H9 (cell line): Measurements from ENCODE around the gene ADTRP. TPM values are rescaled to one million over a fixed set of nuclear protein-coding genes. Genes with fewer than 3 reads are reported as not detected.

Experiments
- DNase-seq: peaks from one replicate; pipeline ENCODE4 v3.0.0-alpha.2; 2017
- H2AFZ ChIP-seq: one replicate; pipeline ENCODE4 v1.6.1; 2013; ENCODE audit warnings: mild to moderate bottlenecking, low read length, control low read depth, moderate library complexity
- H2AK5ac ChIP-seq: 2 replicates; pipeline ENCODE4 v1.6.1; 2013; ENCODE audit warnings: low read length, control low read depth, mixed read lengths; ENCODE audit not compliant: insufficient read length
- H2BK120ac ChIP-seq: one replicate; pipeline ENCODE4 v1.6.1; 2013; ENCODE audit warnings: low read depth, mild to moderate bottlenecking, low read length, control low read depth, inconsistent platforms; ENCODE audit not compliant: poor library complexity, severe bottlenecking
- H2BK12ac ChIP-seq: 2 replicates; pipeline ENCODE4 v1.6.1; 2013; ENCODE audit warnings: low read length, control low read depth, mixed read lengths, low read depth; ENCODE audit not compliant: insufficient read length
- H2BK15ac ChIP-seq: 2 replicates; pipeline ENCODE4 v1.6.1; 2013; ENCODE audit warnings: low read depth, low read length, control low read depth
- H2BK20ac ChIP-seq: one replicate; pipeline ENCODE4 v1.6.1; 2013; ENCODE audit warnings: low read depth, mild to moderate bottlenecking, low read length, control low read depth, inconsistent platforms; ENCODE audit not compliant: poor library complexity, severe bottlenecking
- H2BK5ac ChIP-seq: 2 replicates; pipeline ENCODE4 v1.6.1; 2013; ENCODE audit warnings: low read length, control low read depth, mixed read lengths; ENCODE audit not compliant: insufficient read length
- H3K14ac ChIP-seq: 2 replicates; pipeline ENCODE4 v1.6.1; 2013; ENCODE audit warnings: low read length, control low read depth; ENCODE audit not compliant: insufficient read depth
- H3K18ac ChIP-seq: 2 replicates; pipeline ENCODE4 v1.6.1; 2013; ENCODE audit warnings: low read depth, mild to moderate bottlenecking, mixed read lengths, low read length, control low read depth; ENCODE audit not compliant: insufficient read length
- H3K23ac ChIP-seq: 2 replicates; pipeline ENCODE4 v1.6.1; 2013; ENCODE audit warnings: low read length, control low read depth, mixed read lengths, low read depth; ENCODE audit not compliant: insufficient read length
- H3K23me2 ChIP-seq: 2 replicates; pipeline ENCODE4 v1.6.1; 2013; ENCODE audit warnings: low read depth, mild to moderate bottlenecking, mixed read lengths, low read length, control low read depth; ENCODE audit not compliant: insufficient read length, poor library complexity, severe bottlenecking
- H3K27ac ChIP-seq: 2 replicates; pipeline ENCODE4 v1.5.1; 2013; ENCODE audit warnings: low read length, control low read depth, mixed read lengths, low read depth; ENCODE audit not compliant: insufficient read length
- H3K27me3 ChIP-seq: 2 replicates; pipeline ENCODE4 v1.6.1; 2013; ENCODE audit warnings: low read length, control low read depth, inconsistent platforms; ENCODE audit not compliant: insufficient read depth
- H3K4ac ChIP-seq: 2 replicates; pipeline ENCODE4 v1.6.1; 2013; ENCODE audit warnings: low read depth, mild to moderate bottlenecking, control low read depth, inconsistent platforms, low read length, moderate library complexity
- H3K4me1 ChIP-seq: 2 replicates; pipeline ENCODE4 v1.6.1; 2013; ENCODE audit warnings: low read length, control low read depth, inconsistent platforms; ENCODE audit not compliant: insufficient read depth
- H3K4me2 ChIP-seq: 2 replicates; pipeline ENCODE4 v1.6.1; 2013; ENCODE audit warnings: low read length, control low read depth, mixed read lengths; ENCODE audit not compliant: insufficient read length, insufficient read depth
- H3K56ac ChIP-seq: 2 replicates; pipeline ENCODE4 v1.6.1; 2013; ENCODE audit warnings: low read depth, mild to moderate bottlenecking, mixed read lengths, low read length, control low read depth; ENCODE audit not compliant: insufficient read length
- H3K79me1 ChIP-seq: 2 replicates; pipeline ENCODE4 v1.6.1; 2013; ENCODE audit warnings: low read depth, mild to moderate bottlenecking, moderate library complexity, low read length, control low read depth, inconsistent platforms; ENCODE audit not compliant: insufficient read depth, poor library complexity, severe bottlenecking
- H3K79me2 ChIP-seq: 2 replicates; pipeline ENCODE4 v1.6.1; 2013; ENCODE audit warnings: low read length, control low read depth, inconsistent platforms; ENCODE audit not compliant: insufficient read depth
- H3K9ac ChIP-seq: 2 replicates; pipeline ENCODE4 v1.6.1; 2013; ENCODE audit warnings: low read length, control low read depth, mixed read lengths; ENCODE audit not compliant: insufficient read length; ENCODE audit errors: extremely low read depth
- H3K9me3 ChIP-seq: one replicate; pipeline ENCODE4 v1.6.1; 2013; ENCODE audit warnings: low read depth, low read length, inconsistent platforms; ENCODE audit not compliant: control insufficient read depth
- H3T11ph ChIP-seq: one replicate; pipeline ENCODE4 v1.6.1; 2013; ENCODE audit warnings: mild to moderate bottlenecking, low read length, control low read depth, inconsistent platforms
- H4K20me1 ChIP-seq: one replicate; pipeline ENCODE4 v1.6.1; 2013; ENCODE audit not compliant: control insufficient read depth, insufficient read length, insufficient read depth
- H4K5ac ChIP-seq: 2 replicates; pipeline ENCODE4 v1.6.1; 2013; ENCODE audit warnings: low read depth, mild to moderate bottlenecking, mixed read lengths, low read length, control low read depth; ENCODE audit not compliant: insufficient read length
- H4K8ac ChIP-seq: replicated peaks from 2 replicates; pipeline ENCODE4 v1.6.1; 2013; ENCODE audit warnings: low read length, control low read depth, mixed read lengths, low read depth; ENCODE audit not compliant: insufficient read length
- H4K91ac ChIP-seq: 2 replicates; pipeline ENCODE4 v1.6.1; 2013; ENCODE audit warnings: low read depth, mild to moderate bottlenecking, moderate library complexity, mixed read lengths, low read length, control low read depth; ENCODE audit not compliant: insufficient read length
- H3K27ac Mint-ChIP-seq, 3 experiments: 2 replicates in 2 of 3; 3 replicates in 1 of 3; pipeline ENCODE4 v1.8.0; 2020 to 2021; ENCODE audit warnings: mixed read lengths in 3 of 3, mild to moderate bottlenecking in 1 of 3, moderate library complexity in 1 of 3
- H3K27me3 Mint-ChIP-seq: 2 replicates; pipeline ENCODE4 v1.8.0; 2021; ENCODE audit warnings: low read depth, mild to moderate bottlenecking, moderate library complexity, mixed read lengths
- H3K36me3 Mint-ChIP-seq, 3 experiments: 2 replicates in 2 of 3; 3 replicates in 1 of 3; pipeline ENCODE4 v1.8.0; 2020 to 2021; ENCODE audit warnings: low read depth in 3 of 3, mixed read lengths in 3 of 3; ENCODE audit not compliant: insufficient read depth in 1 of 3
- H3K4me1 Mint-ChIP-seq, 2 experiments: 2 replicates each; pipeline ENCODE4 v1.8.0; 2020; ENCODE audit warnings: mixed read lengths in 2 of 2
- H3K4me3 Mint-ChIP-seq, 2 experiments: 2 replicates in 1 of 2; 3 replicates in 1 of 2; pipeline ENCODE4 v1.8.0; 2020 to 2021; ENCODE audit warnings: mild to moderate bottlenecking in 2 of 2, mixed read lengths in 2 of 2, moderate library complexity in 1 of 2
- H3K9me3 Mint-ChIP-seq, 2 experiments: 2 replicates in 1 of 2; 3 replicates in 1 of 2; pipeline ENCODE4 v1.8.0; 2020; ENCODE audit warnings: mild to moderate bottlenecking in 2 of 2, mixed read lengths in 2 of 2, moderate library complexity in 1 of 2
- CTCF ChIP-seq: fragments of 200-600 bp; sonication (generic); conservative IDR thresholded peaks from 3 replicates; pipeline ENCODE4 v1.8.0; 2021; ENCODE audit warnings: antibody characterized with exemption, mild to moderate bottlenecking
- whole genome bisulfite sequencing: extraction: QIAGEN DNeasy Blood & Tissue Kit; methylation state at CpG from one replicate; pipeline ENCODE4 v1.1.7; 2013; ENCODE audit warnings: missing lambda C conversion rate, low lambda C conversion rate, mixed read lengths; ENCODE audit not compliant: insufficient read length; ENCODE audit errors: extremely low coverage; 5-methylcytosine and 5-hydroxymethylcytosine counted together
- total RNA-seq: library from RNA; stranded (reverse); gene quantifications from 2 replicates; pipeline ENCODE4 v1.2.1, GENCODE V29; 2021

ADTRP gene
- total RNA-seq, 1 experiment from 2014 or later: not detected

DNA sequence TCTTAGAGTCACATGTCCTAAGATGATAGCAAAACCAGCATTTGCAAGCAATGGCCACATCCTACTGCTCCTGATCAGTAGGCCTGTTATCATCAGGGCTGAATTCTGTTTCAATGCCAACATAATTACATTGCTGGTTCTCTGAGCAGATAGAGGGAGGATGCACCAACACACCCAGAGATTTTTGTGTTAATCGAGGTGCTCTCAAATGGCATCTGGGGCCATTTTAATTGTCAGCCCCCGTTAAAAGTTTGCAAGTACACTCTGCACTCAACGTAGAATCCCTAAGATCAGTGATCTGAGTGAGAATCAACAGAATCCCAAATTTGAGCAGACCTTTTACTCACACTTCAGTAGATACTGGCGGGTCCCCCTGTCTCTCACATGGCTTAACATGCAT lies 24.8 kb downstream of the ADTRP start:
- H2AFZ ChIP-seq: no peak overlapping the region
- no peaks in the 10 kb centered on the region for H3K79me1 ChIP-seq
- no peak overlapping the region for H3K27ac Mint-ChIP-seq
- H4K91ac ChIP-seq: no peak overlapping the region
- no peaks in the 10 kb centered on the region for H3K27me3 Mint-ChIP-seq
- H2BK20ac ChIP-seq: no peak overlapping the region
- H2BK5ac ChIP-seq: no peak overlapping the region
- no peak for DNase-seq
- H3K79me2 ChIP-seq: no peaks in the 10 kb centered on the region
- H3K9ac ChIP-seq: no peak overlapping the region
- no peak overlapping the region for H3T11ph ChIP-seq
- H2BK120ac ChIP-seq: no peak overlapping the region
- H2BK12ac ChIP-seq: no peak overlapping the region
- no peak overlapping the region for H2BK15ac ChIP-seq
- H4K8ac ChIP-seq: no peak overlapping the region
- peaks cover 0 to 3% of the 10 kb centered on the region in 2 experiments; a peak in 2 of 5 replicates for H3K9me3 Mint-ChIP-seq
- H4K5ac ChIP-seq: no peak overlapping the region
- no peaks in the 10 kb centered on the region for H3K23me2 ChIP-seq
- no peak overlapping the region for H3K14ac ChIP-seq
- no peaks in the 10 kb centered on the region for H3K27me3 ChIP-seq
- no peak overlapping the region for H3K4me2 ChIP-seq
- TF ChIP-seq CTCF: no peak
- no peak overlapping the region for H3K23ac ChIP-seq
- no peak overlapping the region for H3K18ac ChIP-seq
- peaks cover 0 to 4% (median 2%) of the 10 kb centered on the region in 3 experiments; a peak in 1 of 7 replicates for H3K36me3 Mint-ChIP-seq
- H3K9me3 ChIP-seq: no peaks in the 10 kb centered on the region
- H4K20me1 ChIP-seq: no peaks in the 10 kb centered on the region
- H3K4me3 Mint-ChIP-seq: no peak overlapping the region
- H3K27ac ChIP-seq: no peak overlapping the region
- no peak overlapping the region for H3K4ac ChIP-seq
- H3K56ac ChIP-seq: no peak overlapping the region
- no peaks in the 10 kb centered on the region for H3K4me1 ChIP-seq
- WGBS: no CpG with 5 or more reads among the region's 4 CpGs
- H2AK5ac ChIP-seq: no peak overlapping the region
- peaks cover 0 to under 1% of the 10 kb centered on the region in 2 experiments; a peak in 1 of 4 replicates for H3K4me1 Mint-ChIP-seq
